ENCODE results near the gene TMTC4.

TMTC4 gene

DNA sequence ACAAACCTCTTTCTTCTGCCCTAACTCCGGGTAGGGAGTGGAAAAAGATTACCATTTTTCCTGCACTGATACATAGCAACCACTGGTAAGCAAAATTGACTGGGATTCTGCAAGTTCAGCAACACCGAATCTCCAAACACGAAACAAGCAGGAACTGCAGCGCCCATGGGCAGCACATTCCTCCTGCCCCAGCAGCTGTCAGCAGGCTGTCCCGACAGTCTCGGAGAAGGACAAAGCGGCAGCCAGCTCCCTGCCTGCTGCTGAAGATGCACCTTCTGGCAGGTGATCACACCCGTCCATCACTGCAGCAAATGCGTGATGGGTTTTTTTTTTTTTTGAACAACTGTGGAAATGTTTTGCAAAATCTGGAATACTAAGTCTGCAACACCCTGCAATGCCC lies 6.7 kb downstream of the TMTC4 start:
- peak in 4 of 58 donors; percentile 14 to 38 (median 26) for DNase-seq

GRCh38 chr13:100666124-100666523 lies 8.5 kb downstream of the TMTC4 start:
- peak in 4 of 58 donors; percentile 5 to 43 (median 18) for DNase-seq

GRCh38 chr13:100665403-100665802 lies 9.2 kb downstream of the TMTC4 start:
- DNase-seq: no peak

GRCh38 chr13:100664171-100664900 lies 10.3 kb downstream of the TMTC4 start:
- no peak for DNase-seq

GRCh38 chr13:100662468-100663211 lies 12.0 kb downstream of the TMTC4 start:
- no peak for DNase-seq

GRCh38 chr13:100660761-100661160 lies 13.8 kb downstream of the TMTC4 start:
- no peak for DNase-seq

- DNase-seq: no peak
Observed at GRCh38 chr13:100659578-100659977, 15.0 kb downstream of the TMTC4 start.

DNA sequence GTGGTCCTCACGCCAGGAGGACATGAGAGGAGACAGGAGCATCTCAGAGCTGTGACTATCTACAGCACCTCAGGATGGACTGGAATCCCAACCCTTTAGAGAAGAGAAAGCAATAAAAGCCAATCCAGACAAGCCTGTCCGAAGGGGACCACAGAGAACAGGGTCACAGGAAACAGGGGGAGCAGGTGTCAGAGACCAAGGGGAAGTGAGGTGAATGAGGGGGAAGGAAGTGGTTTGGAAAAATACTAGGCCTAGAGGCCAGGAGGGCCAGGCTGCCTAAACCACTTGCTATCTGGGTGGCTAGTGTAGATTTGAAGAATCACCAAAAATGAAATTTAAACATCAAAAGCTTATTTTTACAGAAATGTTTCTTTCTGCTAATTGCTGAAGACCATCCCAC lies 16.2 kb downstream of the TMTC4 start:
- no peak for DNase-seq

DNA sequence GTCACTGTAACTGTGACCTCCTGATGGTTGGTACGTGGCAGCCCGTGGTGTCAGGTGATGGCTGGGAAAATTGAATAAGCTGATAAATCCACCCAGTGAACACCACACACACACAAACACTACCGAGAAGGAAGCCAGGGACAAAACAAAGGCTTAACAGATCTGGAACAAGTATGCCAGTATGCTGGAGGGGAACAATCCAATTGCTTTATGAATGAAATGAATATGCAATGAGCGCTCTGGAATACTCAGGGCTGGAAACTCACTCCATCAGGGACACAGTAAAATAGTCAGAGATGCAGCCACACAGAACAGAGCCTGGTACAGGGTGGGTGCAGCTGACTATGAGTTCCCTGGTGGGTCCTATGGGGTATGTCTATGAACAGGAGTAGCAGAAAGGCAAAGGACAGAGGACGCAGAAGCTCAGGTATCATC lies 16.7 kb downstream of the TMTC4 start:
- peak in 52 of 58 donors; percentile 10 to 95 (median 60) for DNase-seq

DNA sequence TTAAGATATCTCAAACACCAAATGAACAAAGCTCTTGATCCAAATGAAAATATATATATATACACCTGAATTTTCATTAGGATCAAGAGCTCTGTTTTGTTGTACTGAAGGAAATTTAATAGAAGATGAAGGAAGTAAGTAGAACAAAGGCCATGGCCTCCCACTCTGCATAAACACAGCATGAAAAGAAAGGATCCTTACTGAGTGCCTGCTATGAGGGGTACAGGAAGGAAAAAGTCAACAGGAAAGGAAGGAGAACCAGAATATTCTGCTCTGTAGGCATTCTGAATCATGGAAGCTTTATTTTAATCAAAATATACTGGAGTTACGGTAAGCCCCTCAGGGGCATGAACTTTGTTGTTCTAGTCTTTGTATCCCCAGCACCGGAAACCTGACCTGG lies 22.1 kb downstream of the TMTC4 start:
- DNase-seq: no peak

DNA sequence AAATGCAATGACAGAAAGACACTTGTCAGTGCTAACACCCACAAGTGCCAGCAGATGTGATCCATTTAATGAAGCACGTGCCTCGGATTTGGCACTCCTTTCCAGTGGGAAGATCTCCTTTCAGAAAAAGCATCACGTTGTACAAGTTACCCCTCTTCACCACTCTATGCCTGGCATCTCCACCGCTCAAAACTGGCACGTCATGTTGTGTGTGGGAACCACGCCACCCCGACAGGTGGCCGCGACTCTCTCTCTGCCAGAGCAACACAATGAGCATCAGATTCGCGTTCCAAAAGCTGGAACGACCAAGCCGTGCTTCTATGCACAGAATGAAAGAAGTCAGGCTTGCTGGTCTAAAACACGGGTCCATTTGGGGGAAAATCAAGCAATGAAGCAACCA lies 24.3 kb downstream of the TMTC4 start:
- peak; percentile 23 to 96 (median 79) for DNase-seq

GRCh38 chr13:100648354-100648753 lies 26.2 kb downstream of the TMTC4 start:
- DNase-seq: no peak

DNA sequence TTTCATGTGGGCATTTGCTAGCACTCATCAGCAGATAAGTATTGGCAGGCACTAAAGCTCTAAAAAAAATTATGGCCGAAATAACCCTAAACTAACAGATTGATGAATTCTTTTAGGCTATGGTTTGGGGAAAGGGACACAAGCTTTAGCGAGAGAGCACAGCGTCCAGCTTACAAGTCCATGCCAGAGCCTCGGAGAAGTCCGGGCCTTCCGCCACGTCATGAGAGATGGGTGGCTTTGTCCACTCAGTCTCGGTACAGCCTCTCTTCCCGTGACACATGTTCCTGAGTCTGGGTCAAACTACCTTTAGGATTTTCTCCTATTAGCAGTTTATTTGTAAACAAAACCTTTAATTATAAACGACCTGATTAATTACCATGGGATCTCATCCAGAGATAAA lies 27.7 kb downstream of the TMTC4 start:
- peak in 4 of 58 donors; percentile 18 to 31 (median 28) for DNase-seq

- peak in 48 of 58 donors; percentile 1 to 78 (median 40) for DNase-seq
Observed at GRCh38 chr13:100646030-100646673, 28.4 kb downstream of the TMTC4 start.

DNA sequence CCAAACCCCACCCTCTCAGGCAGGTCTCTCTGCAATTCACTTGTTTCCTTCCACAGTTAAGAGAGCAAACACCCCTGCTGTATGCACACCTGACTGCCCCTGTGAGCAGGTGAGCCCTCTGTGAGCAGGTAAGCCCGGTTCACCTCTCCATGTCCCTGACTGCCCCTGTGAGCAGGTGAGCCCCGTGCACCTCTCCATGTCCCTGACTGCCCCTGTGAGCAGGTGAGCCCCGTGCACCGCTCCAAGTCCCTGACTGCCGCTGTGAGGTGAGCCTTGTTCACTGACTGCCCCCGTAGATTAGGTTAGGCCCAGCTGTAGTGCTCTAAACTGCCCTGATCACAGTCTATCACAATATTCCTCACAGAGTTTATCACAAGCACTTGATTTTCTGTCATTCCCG lies 29.2 kb downstream of the TMTC4 start:
- no peak for DNase-seq

DNA sequence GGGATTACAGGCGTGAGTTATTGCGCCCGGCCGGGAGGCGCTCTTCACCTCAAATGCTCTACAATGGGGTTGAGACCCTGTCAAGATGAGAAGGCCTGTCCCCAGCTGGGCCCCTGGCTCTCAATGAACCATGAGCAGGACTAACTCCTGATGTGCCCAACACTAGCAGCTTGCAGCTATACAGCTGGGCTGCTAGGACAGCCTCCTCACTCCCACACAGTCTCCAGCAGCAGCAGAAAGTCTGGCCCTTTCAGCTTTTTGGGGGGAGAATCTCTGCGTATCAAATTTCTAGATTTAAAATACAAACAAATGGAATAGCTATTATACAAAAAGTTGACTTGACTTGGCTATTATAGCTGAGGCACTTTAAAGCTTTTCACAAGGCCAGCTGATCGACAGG lies 30.2 kb downstream of the TMTC4 start:
- no peak for DNase-seq

GRCh38 chr13:100637796-100638195 lies 36.8 kb downstream of the TMTC4 start:
- no peak for DNase-seq

- DNase-seq: no peak
Observed at GRCh38 chr13:100637380-100637779, 37.2 kb downstream of the TMTC4 start.

GRCh38 chr13:100636441-100636840 lies 38.2 kb downstream of the TMTC4 start:
- peak in 46 of 58 donors; percentile 12 to 80 (median 46) for DNase-seq

DNA sequence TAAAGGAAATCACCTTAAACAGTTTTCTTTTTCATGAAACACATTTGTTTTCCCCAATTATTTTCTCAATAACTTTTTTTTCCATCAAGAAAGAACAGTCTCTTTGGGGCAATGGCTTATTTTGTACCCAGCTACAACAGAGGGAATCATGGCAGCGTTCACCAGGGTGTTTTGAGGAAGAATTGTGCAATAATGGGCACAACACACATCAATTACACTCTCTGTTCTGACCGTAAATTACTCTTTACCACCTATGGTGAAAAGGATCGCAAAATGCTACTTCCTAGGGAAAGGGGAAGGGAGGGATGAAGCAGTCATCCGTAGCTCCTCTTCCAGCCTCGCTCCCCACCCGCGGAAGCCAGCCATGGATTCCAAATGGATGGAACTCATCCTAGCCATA lies 38.6 kb downstream of the TMTC4 start:
- no peak for DNase-seq

DNA sequence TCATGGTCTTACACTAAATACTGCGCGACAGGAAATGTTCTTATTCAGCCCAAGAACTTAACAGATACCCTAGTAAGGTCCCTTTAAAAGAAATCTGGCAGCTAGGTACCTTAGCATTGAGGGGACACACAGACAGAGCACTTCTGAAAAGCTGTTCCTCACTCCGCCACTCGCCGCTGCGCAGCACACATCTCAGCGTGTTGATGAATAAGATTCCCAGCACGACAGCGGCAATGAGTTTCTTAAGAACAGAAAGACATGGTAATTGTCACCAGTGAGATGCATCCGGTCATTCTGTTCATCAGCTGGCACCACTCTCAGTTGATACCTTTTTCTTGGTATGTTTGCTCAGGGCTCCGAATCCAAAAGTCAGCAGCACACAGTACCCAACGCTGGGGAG lies 39.9 kb downstream of the TMTC4 start:
- peak in 1 of 58 donors; percentile 17 for DNase-seq

DNA sequence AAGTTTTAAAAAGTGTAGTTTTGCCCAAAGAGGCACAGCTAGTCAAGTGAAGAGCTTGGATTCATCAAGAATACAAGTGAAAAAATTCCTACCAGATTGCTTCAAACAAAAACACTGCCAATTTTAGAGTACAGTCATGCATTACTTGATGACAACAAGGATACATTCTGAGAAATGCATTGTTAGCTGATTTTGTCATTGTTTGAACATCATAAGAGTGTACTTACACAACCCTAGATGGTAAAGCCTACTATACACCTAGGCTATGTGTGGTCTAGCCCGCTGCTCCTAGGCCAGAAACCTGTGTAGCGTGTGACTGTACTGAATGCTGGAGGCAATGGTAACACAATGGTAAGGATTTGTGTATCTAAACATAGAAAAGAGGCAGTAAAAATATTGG lies 41.1 kb downstream of the TMTC4 start:
- no peak for DNase-seq
